ENCODE results near the gene BCAS1.

Gene BCAS1

DNA sequence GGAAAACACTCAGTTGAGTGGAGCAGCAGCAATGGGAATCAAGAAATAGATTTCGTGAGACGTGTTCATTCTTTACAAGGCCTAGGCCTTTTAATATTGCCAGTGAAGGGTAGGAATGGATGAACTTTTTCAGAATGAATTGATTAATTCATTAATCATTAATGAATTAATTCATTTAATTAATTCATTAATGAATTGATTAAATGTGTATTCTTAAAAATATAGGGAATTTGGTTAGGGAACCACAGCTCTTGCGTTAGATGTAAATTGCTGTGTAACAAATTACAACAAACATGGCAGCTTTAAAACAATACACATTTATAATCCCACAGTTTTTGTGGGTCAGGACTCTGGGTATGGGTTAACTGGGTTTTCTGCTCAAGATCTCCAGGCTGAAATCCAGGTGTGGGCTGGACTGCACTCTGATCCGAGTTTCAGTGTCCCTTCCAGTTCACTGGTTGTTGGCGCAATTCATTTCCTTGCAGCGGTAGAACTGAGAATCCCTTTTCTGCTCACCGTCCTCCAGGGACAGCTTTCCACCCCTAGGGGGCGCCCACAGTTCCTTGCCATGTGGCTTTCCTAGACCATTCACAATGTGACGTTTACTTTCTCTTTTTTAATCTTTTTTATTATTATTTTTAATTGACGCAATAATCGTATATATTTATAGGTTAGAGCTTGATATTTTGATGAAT is 32.8 kb upstream of the BCAS1 start:
- DNase-seq (ENCODE audit: low read depth) = no peak
- TF ChIP-seq CTCF (IDR thresholded peaks at IDR 0.05; ENCODE audit: low read depth, low read length, missing control alignments) = peak; percentile 90
- H3K4me3 ChIP-seq (ENCODE audit: low read depth, low read length) = no peak overlapping the region

DNA sequence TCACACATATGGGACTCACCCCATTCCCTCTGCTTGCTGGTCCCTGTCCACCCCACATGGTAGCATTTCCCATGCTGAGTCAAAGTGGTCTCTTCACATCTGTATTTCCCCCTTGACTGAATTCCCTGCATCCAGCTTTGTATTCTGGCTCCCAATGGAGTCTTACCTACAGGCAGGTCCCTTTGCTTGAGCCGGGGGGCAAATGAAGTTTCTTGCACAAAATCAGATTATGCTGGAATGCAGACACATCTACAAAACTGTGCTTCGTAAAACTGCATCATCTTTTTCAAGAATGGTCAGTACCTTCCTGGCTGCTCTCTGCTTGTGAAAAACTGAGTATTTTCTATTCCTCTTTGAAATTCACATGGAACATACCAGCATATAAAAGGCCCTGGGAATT is 32.1 kb upstream of the BCAS1 start:
- DNase-seq (ENCODE audit: low read depth) = no peak
- TF ChIP-seq CTCF (IDR thresholded peaks at IDR 0.05; ENCODE audit: low read depth, low read length, missing control alignments) = no peak
- H3K4me3 ChIP-seq (ENCODE audit: low read depth, low read length) = no peak overlapping the region

DNA sequence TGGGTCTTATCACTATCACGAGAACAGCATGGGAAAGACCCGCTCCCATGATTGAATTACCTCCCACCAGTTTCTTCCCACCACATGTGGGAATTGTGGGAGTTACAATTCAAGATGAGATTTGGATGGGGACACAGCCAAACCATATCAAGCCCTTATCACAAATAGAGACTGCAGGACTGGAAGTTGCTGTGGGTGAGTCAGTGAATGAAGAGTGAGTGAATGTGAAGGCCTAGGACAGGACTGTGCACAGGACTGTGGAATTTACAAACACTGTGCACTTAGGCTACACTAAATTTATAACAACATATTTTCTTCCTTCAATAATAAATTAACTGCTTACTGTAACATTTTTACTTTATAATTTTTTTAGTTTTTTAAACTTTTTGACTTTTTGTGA is 30.2 kb upstream of the BCAS1 start:
- H3K4me3 ChIP-seq (ENCODE audit: low read depth, low read length) = no peak overlapping the region
- TF ChIP-seq CTCF (IDR thresholded peaks at IDR 0.05; ENCODE audit: low read depth, low read length, missing control alignments) = no peak
- no peak for DNase-seq (ENCODE audit: low read depth)

- TF ChIP-seq CTCF (IDR thresholded peaks at IDR 0.05; ENCODE audit: low read depth, low read length, missing control alignments) = no peak
- DNase-seq (ENCODE audit: low read depth) = no peak
- H3K4me3 ChIP-seq (ENCODE audit: low read depth, low read length) = no peak overlapping the region
Measured at GRCh38 chr20:54099894-54100293, 29.5 kb upstream of the BCAS1 start.

DNA sequence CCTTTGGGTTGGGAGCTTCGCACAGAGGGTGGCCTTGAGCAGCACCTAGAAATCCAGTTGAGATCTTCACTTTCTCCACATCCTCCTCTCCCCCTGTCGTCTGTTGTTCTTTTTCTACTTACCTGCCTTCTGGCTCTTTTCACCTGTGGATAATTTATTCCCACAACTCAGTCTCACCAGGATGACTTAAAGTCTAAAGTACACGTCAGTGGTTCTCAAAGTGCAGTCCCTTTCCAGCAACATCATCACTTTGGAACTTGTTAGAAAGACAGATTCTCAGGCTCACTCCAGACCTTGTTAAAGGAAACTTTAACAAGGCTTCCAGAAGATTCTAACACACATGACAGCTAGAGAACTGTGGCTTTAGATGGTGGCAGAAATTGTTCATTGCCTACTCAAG is 27.7 kb upstream of the BCAS1 start:
- no peak overlapping the region for H3K4me3 ChIP-seq (ENCODE audit: low read depth, low read length)
- DNase-seq (ENCODE audit: low read depth) = no peak
- no peak for TF ChIP-seq CTCF (IDR thresholded peaks at IDR 0.05; ENCODE audit: low read depth, low read length, missing control alignments)

DNA sequence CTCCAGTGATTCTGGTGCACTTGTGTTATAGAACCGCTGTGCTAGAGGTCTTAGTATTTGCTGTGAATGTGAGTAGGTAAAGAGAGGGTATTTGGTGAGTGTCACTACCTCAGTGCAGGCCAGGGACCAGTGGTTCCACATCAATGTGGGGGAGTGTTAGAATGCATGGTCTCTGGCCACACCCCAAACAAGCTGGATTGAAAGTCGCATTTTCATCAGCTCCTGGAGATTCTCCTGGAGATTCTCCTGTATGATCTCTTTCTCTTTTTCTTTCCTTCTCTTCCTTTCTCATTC is 26.8 kb upstream of the BCAS1 start:
- no peak for DNase-seq (ENCODE audit: low read depth)
- no peak for TF ChIP-seq CTCF (IDR thresholded peaks at IDR 0.05; ENCODE audit: low read depth, low read length, missing control alignments)
- H3K4me3 ChIP-seq (ENCODE audit: low read depth, low read length) = no peak overlapping the region

- DNase-seq (ENCODE audit: low read depth) = no peak
- TF ChIP-seq CTCF (IDR thresholded peaks at IDR 0.05; ENCODE audit: low read depth, low read length, missing control alignments) = no peak
- no peak overlapping the region for H3K4me3 ChIP-seq (ENCODE audit: low read depth, low read length)
Measured at GRCh38 chr20:54095824-54096223, 25.4 kb upstream of the BCAS1 start.
